HG03103 (cell line): Measurements from ENCODE around the gene SMC1B.
"Not testable (repeated sequence)": the region's sequence is repeated elsewhere in the genome, so short reads cannot be mapped to it uniquely, and the experiment has no call there.

Experiments
- ATAC-seq: cut with Tn5 transposase; IDR thresholded peaks from one replicate; pipeline ENCODE4 v1.9.1; 2021; ENCODE audit warnings: low read depth; ENCODE audit not compliant: unreplicated experiment

Gene SMC1B

GRCh38 chr22:45328261-45328660 is 85.1 kb downstream of the SMC1B start:
- ATAC-seq = not testable (repeated sequence)

GRCh38 chr22:45324311-45324711 is 89.1 kb downstream of the SMC1B start:
- no peak for ATAC-seq

- ATAC-seq = no peak
Measured at GRCh38 chr22:45323695-45324094, 89.7 kb downstream of the SMC1B start.

GRCh38 chr22:45322873-45323525 is 90.4 kb downstream of the SMC1B start:
- ATAC-seq = no peak

- no peak for ATAC-seq
Measured at GRCh38 chr22:45321827-45322226, 91.6 kb downstream of the SMC1B start.

- no peak for ATAC-seq
Measured at GRCh38 chr22:45320357-45320976, 92.9 kb downstream of the SMC1B start.

GRCh38 chr22:45319324-45319685 is 94.1 kb downstream of the SMC1B start:
- ATAC-seq = no peak

- ATAC-seq = no peak
Measured at GRCh38 chr22:45318558-45319323, 94.7 kb downstream of the SMC1B start.

- no peak for ATAC-seq
Measured at GRCh38 chr22:45318168-45318557, 95.2 kb downstream of the SMC1B start.

- ATAC-seq = no peak
Measured at GRCh38 chr22:45317551-45318167, 95.7 kb downstream of the SMC1B start.

- ATAC-seq = no peak
Measured at GRCh38 chr22:45316796-45317526, 96.4 kb downstream of the SMC1B start.

- ATAC-seq = no peak
Measured at GRCh38 chr22:45314786-45315185, 98.6 kb downstream of the SMC1B start.

- ATAC-seq = no peak
Measured at GRCh38 chr22:45314054-45314721, 99.2 kb downstream of the SMC1B start.

- no peak for ATAC-seq
Measured at GRCh38 chr22:45312856-45313255, 100.5 kb downstream of the SMC1B start.

GRCh38 chr22:45312415-45312814 is 101.0 kb downstream of the SMC1B start:
- ATAC-seq = no peak

- no peak for ATAC-seq
Measured at GRCh38 chr22:45310977-45311531, 102.3 kb downstream of the SMC1B start.

- no peak for ATAC-seq
Measured at GRCh38 chr22:45310331-45310976, 102.9 kb downstream of the SMC1B start.

GRCh38 chr22:45309422-45310227 is 103.8 kb downstream of the SMC1B start, which contains the start of gene FAM118A:
Gene FAM118A (plus strand): TSS chr22:45309934. CDS start chr22:45322380, 12,446 bp downstream.
- peak; percentile 66 for ATAC-seq
